HEK293 (cell line): ENCODE results near the gene SMIM10L1.

Source experiments
- PRDM1 ChIP-seq: fragments of 450-650 bp; formaldehyde crosslinking; IDR thresholded peaks from 2 replicates; pipeline ENCODE4; 2016; ENCODE audit warnings: missing biosample characterization, missing genetic modification characterization
- PRDM4 ChIP-seq: fragments of 450-650 bp; formaldehyde crosslinking; IDR thresholded peaks from 2 replicates; pipeline ENCODE4 v1.5.1; 2017; ENCODE audit warnings: missing biosample characterization, missing genetic modification characterization
- ZNF184 ChIP-seq: fragments of 450-650 bp; IDR thresholded peaks from 2 replicates; pipeline ENCODE4 v1.5.1; 2018; ENCODE audit warnings: missing biosample characterization, mild to moderate bottlenecking, missing genetic modification characterization
- ZNF391 ChIP-seq: fragments of 450-650 bp; formaldehyde crosslinking; IDR thresholded peaks from 2 replicates; pipeline ENCODE4 v1.5.1; 2016; ENCODE audit warnings: low read depth, missing biosample characterization, missing genetic modification characterization, borderline replicate concordance
- ZNF530 ChIP-seq: fragments of 450-650 bp; formaldehyde crosslinking; IDR thresholded peaks from 2 replicates; pipeline ENCODE4 v1.5.1; 2016; ENCODE audit warnings: low read depth, missing biosample characterization, missing genetic modification characterization
- ZNF704 ChIP-seq: fragments of 450-650 bp; formaldehyde crosslinking; IDR thresholded peaks from 2 replicates; pipeline ENCODE4 v1.5.1; 2016; ENCODE audit warnings: missing biosample characterization, missing genetic modification characterization
- TF ChIP-seq, protein P1 (sequence below): fragments of 450-650 bp; formaldehyde crosslinking; IDR thresholded peaks from 2 replicates; pipeline ENCODE4 v1.5.1; 2016; ENCODE audit warnings: missing biosample characterization, missing genetic modification characterization

DNA sequence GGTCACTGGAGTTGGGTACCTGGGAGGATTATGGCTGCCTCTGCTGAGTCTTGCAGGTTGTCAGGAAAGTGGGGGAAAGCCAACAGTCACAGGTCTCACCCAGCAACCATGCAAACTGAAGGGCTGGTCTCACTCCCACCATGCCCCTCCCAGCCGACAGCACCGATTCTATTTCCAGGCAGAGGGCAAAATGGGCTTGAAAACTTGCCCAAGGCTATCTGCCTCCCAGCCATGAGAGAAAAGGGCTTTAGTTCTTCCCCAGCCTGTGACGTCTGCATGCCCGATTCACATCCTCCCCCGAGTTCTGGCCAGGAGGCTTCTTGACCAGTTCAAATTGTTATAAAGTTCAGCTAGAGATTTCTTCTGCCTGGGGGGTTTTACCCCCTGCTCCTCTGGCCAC lies 26.7 kb upstream of the SMIM10L1 start:
- TF ChIP-seq PRDM4 (tag by site-specific recombination) (no peak), ZNF530 (tag by site-specific recombination) (no peak), ZNF184 (tag by site-specific recombination) (no peak), ZNF391 (tag by site-specific recombination) (no peak), PRDM1 (tag by site-specific recombination) (no peak), ZNF704 (tag by site-specific recombination) (no peak)
- TF ChIP-seq, protein P1, sequence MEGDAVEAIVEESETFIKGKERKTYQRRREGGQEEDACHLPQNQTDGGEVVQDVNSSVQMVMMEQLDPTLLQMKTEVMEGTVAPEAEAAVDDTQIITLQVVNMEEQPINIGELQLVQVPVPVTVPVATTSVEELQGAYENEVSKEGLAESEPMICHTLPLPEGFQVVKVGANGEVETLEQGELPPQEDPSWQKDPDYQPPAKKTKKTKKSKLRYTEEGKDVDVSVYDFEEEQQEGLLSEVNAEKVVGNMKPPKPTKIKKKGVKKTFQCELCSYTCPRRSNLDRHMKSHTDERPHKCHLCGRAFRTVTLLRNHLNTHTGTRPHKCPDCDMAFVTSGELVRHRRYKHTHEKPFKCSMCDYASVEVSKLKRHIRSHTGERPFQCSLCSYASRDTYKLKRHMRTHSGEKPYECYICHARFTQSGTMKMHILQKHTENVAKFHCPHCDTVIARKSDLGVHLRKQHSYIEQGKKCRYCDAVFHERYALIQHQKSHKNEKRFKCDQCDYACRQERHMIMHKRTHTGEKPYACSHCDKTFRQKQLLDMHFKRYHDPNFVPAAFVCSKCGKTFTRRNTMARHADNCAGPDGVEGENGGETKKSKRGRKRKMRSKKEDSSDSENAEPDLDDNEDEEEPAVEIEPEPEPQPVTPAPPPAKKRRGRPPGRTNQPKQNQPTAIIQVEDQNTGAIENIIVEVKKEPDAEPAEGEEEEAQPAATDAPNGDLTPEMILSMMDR: no peak
